ENCODE measurements around the gene MAP3K13. TPM values are rescaled to one million over a fixed set of nuclear protein-coding genes. Genes with fewer than 3 reads are reported as not detected.
"Not testable (repeated sequence)": the region's sequence is repeated elsewhere in the genome, so short reads cannot be mapped to it uniquely, and the experiment has no call there.

MAP3K13 gene
- total RNA-seq, 1 donor from 2014 or later, result 7.7 TPM

DNA sequence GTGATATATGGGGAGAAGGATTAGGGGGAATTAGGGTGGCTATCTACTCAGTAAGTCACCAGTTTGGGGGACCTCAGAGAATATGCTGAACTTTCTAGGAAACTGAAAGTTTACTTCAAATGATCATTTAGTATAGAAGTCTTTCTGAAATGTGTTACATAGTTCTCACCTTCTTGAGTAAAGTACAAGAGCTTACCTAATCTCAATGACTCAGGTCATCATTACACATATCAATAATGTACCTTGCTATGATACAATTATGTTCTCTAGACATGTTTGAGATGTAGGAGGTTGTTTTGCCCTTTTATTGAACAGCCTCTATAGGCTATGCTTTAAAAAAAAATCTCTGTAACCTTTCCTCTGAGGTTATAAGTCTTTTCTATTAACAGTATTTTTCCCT is 85.2 kb downstream of the MAP3K13 start:
- DNase-seq (ENCODE audit: low read depth in 2 of 2), result no peak

DNA sequence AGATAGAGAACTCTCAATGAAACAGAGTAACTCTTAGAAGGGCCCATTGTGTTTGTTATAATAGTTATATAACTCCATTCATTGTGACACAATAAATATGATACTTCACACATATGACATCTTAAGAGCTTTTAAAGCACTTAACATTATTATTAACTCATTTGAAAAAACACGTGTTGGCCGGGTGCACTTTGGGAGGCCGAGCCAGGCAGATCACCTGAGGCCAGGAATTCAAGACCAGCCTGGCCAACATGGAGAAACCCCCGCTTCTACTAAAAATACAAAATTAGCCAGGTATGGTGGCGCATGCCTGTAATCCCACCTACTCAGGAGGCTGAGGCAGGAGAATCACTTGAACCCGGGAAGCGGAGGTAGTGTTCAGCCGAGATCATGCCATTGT is 88.5 kb downstream of the MAP3K13 start:
- not testable (repeated sequence) for DNase-seq (ENCODE audit: low read depth in 2 of 2)

DNA sequence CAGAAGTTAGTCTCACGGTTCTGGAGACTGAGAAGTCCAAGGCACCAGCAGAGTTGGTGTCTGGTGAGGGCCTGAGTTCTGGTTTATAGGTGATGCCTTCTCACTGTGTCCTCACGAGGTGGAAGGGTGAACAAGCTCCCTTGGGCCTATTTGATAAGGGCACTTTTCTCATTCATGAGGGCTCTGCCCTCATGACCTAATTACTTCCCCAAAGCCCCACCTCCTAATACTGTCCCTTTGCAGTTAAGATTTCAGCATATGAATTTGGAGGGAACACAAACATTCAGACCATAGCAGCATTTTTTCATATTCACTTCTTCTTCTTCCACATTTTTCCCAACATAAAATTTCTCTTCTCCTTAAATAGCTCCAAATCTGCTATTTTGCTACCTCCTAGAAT is 94.4 kb downstream of the MAP3K13 start:
- no peak for DNase-seq (ENCODE audit: low read depth in 2 of 2)

GRCh38 chr3:185460309-185460708 is 97.4 kb downstream of the MAP3K13 start:
- DNase-seq (ENCODE audit: low read depth in 2 of 2), result no peak

GRCh38 chr3:185460719-185461350 is 97.9 kb downstream of the MAP3K13 start:
- peak; percentile 32 to 51 for DNase-seq (ENCODE audit: low read depth in 2 of 2)

GRCh38 chr3:185465471-185465870 is 102.5 kb downstream of the MAP3K13 start:
- DNase-seq (ENCODE audit: low read depth in 2 of 2), result no peak

DNA sequence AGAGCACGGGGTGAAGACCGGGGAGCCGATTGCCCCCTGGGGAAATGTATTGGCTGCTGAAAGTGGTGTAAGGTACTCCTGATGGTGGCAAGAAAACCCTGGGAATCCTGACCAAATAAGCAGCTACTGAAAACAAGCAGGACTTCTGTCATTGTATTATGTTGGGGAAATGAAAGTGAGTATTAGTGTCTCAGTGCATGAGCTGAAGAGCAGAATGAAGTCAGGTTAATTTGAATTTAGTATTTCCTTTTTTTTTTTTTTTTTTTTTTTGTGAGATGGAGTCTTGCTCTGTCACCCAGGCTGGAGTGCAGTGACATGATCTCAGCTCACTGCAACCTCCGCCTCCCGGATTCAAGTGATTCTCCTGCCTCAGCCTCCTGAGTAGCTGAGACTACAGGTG is 103.2 kb downstream of the MAP3K13 start:
- DNase-seq (ENCODE audit: low read depth in 2 of 2), result not testable (repeated sequence)

DNA sequence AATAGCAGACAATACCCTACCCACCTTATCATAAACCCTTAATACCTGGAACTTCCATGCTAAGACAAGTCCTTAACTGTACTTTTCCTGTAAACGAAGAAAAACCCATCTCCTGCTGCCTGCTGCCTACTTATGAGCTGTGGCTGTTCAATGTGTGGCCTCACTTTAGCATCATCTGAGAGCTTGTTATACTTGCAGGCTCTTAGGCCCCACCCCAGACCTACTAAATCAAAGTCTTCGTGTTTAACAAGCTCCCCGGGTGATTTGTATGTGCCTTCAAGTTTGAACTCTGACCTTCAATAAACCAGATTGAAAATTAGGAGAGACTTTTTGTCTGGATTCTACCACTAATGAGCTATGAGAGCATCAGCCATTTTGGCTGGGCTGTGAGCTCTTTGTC is 106.6 kb downstream of the MAP3K13 start:
- no peak for DNase-seq (ENCODE audit: low read depth in 2 of 2)

DNA sequence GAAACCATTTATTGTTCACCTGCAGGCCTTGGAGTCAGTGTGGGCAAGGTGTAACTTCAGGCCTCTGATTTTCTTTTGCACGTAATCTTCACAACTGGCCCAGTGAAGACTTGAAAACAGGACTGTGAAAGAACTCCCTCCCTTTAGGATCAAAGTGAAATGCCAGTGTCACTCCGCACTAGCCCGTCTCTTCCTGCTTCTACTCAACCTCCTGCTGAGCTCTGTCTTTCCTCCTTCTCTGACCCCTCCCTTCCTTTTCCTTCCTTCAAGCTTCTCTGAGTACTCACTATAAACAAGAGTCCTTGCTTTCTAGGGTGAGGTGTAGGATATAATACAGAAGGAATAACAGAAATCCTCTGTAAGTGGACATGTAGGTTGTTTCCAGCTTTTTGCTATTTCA is 107.4 kb downstream of the MAP3K13 start:
- no peak for DNase-seq (ENCODE audit: low read depth in 2 of 2)

DNA sequence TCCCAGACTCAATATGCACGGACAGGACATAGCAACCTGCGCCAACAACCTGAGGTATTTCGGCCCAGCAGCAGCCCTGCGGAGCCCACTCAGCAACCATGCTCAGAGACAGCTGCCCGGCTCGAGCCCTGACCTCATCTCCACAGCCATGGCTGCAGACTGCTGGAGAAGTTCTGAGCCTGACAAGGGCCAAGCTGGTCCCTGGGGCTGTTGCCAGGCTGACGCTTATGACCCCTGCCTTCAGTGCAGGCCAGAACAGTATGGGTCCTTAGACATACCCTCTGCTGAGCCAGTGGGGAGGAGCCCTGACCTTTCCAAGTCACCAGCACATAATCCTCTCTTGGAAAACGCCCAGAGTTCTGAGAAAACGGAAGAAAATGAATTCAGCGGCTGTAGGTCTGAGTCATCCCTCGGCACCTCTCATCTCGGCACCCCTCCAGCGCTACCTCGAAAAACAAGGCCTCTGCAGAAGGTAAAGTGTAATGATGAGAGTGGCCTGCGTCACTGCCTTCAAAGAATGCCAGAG is 110.4 kb downstream of the MAP3K13 start:
- peak in 1 of 2 donors; percentile 32 for DNase-seq (ENCODE audit: low read depth in 2 of 2)

GRCh38 chr3:185474922-185475321 is 112.0 kb downstream of the MAP3K13 start:
- not testable (repeated sequence) for DNase-seq (ENCODE audit: low read depth in 2 of 2)

DNA sequence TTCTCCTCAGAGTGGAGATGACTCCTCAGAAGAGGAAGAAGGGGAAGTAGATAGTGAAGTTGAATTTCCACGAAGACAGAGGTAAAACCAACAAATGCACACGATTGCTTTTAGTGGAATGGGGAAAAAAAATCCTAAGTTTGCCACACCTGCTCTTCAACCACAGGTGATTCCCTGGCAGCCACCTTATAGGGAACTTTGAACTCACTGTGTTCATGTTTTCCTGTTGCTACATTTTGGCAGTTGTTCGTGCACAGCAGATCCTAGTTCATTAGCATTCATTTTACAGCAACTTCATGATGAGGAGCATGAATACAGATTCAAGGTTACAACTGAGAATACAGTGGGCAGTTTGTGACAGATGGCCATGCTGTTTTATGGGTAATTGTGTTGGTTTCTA is 114.4 kb downstream of the MAP3K13 start:
- no peak for DNase-seq (ENCODE audit: low read depth in 2 of 2)

- DNase-seq (ENCODE audit: low read depth in 2 of 2), result no peak
Observed at GRCh38 chr3:185479373-185479945, 116.5 kb downstream of the MAP3K13 start.

GRCh38 chr3:185484296-185484695 is 121.4 kb downstream of the MAP3K13 start:
- DNase-seq (ENCODE audit: low read depth in 2 of 2), result no peak

DNA sequence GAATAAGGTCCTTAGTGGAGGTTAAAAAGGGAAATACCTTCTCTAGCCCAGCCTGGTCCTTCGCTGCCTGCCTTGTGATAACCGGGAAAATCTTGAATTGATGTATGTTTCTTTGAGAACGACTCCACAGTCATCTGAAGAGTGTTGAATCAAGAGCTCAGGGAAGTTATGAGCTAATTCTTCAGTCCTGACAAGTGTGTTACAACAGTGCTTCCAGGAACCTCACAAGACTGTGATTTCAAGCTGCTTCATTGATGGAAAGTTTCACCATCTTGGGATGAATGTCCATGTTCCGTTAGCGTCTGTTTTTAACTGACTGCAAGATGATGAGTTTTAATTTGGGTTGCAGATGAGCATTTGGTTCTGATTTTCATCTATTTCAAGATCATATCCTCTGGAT is 123.5 kb downstream of the MAP3K13 start:
- no peak for DNase-seq (ENCODE audit: low read depth in 2 of 2)

DNA sequence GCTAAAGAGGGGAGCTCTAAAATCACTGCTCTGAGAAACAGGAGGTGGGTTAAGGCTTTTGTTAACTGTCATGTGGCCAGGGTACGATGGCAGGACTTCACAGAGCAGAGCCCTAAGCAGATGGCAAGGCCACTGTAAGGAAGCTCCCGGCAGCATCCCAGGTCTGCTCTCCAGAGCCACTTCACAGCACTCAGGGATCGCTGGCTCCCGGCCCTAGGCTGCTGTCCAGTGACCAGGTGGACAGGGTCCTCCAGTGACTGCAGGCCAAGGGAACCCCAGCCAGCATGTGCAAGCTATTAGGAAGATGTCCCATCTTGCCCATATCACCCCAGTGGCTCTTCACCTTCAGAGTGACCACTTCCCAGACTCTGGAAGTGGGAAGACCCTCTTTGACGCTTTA is 125.5 kb downstream of the MAP3K13 start:
- DNase-seq (ENCODE audit: low read depth in 2 of 2), result no peak

DNA sequence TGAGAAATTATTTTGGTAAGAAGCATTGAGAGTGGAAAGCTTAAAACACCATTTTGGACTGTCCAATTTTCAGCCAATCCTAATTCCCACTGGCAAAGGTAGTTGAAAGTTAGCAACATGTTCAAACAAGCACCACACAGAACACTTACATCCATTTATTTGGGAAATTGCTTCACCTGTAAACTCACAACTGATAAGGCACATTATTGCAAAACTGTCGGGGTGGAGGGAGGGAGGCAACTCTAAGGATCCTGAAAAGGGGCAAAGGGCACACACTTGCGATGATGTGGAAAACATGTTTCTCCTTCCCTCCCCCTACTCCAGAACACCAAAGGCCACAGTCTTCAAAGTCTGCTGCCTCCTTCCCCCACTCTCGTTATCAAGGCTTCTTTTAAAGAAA is 126.5 kb downstream of the MAP3K13 start:
- no peak for DNase-seq (ENCODE audit: low read depth in 2 of 2)

GRCh38 chr3:185490241-185490640 is 127.3 kb downstream of the MAP3K13 start:
- no peak for DNase-seq (ENCODE audit: low read depth in 2 of 2)

DNA sequence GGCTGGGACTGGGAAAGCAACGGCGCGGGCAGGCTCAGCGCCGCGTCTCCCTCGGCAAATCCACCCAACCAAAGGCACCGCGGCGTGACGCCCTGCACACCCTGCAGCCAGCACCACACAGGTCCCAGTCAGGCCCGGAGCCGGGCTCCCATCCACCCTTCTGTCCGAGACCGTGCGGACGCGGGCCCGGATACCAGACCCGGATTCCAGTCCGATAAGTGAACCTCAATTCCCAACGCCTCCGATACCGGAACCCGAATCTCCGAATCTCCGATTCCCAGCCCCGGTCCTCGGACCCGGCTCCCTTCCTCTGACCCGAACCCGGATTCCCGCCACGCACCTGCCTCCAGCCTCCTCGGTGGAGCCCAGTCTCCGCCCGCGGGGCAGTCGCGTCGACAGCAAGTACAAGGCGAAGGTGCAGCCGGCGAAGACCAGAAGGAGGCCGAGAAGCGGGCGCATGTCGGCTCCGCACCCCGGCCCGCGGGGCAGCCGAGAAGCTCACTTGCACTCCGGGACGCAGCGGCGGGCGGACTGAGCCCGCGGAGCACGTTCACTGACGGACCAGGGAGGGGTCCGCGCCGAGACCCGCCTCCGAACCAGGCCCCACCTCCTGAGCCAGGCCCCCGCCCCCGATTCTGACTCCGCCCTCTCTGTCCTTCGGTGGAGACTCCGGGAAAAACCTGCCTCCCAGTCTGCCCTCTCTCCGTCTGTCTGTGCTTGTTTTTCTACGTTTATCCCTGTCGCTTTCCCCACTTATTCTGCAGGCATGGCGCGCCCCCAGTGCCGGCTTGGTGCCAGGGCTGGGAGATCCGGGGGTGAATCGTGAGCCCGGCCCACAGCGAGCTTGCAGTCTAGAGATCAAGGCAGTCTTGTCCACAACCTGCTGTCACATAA is 135.8 kb downstream of the MAP3K13 start, which contains the start of gene TMEM41A:
Gene TMEM41A, minus strand, starts transcription at position 533 of the 894 bp plus-strand sequence. Its CDS starts 74 bp downstream, at position 459.
- peak; percentile 92 to 94 for DNase-seq (ENCODE audit: low read depth in 2 of 2)

- no peak for DNase-seq (ENCODE audit: low read depth in 2 of 2)
Observed at GRCh38 chr3:185502987-185503386, 140.1 kb downstream of the MAP3K13 start.

- DNase-seq (ENCODE audit: low read depth in 2 of 2), result no peak
Observed at GRCh38 chr3:185503521-185503920, 140.6 kb downstream of the MAP3K13 start.

DNA sequence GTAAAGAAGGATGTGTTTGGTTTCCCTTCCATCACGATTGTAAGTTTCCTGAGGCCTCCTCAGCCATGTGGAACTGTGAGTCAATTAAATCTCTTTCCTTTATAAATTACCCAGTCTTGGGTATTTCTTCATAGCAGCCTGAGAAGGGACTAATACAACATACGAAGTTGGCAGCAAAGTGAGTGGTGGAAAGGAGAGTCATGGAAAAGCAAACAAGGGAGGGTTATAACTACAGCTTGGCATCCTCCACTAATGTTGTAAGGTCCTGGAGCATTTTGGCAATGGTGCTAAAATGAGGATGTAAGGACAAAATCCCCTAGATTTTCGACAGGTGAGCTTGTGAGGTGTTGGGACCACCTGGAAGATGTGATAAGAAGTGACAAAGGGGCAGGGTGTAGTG is 141.7 kb downstream of the MAP3K13 start:
- no peak for DNase-seq (ENCODE audit: low read depth in 2 of 2)

All from lung microvascular endothelial cell (primary cell).